Fibroblast of the aortic adventitia (primary cell): ENCODE data around the gene CCDC6. TPM values are rescaled to one million over a fixed set of nuclear protein-coding genes. Genes with fewer than 3 reads are reported as not detected.

Experiments
- DNase-seq: peaks from one replicate; pipeline ENCODE4 v3.0.0-alpha.2; 2010; ENCODE audit warnings: low read depth
- H3K4me3 ChIP-seq: 2 replicates; pipeline ENCODE4 v1.5.1; 2011; ENCODE audit warnings: low read depth, mild to moderate bottlenecking, control low read depth, low read length, moderate library complexity
- CTCF ChIP-seq: IDR thresholded peaks from 2 replicates; pipeline ENCODE4 v1.5.1; 2011; ENCODE audit warnings: mild to moderate bottlenecking, low read length, control low read depth, inconsistent platforms; ENCODE audit not compliant: insufficient read depth
- total RNA-seq: library from RNA; depleted of rRNA; stranded (reverse); fragments of >200 nt; gene quantifications from 2 replicates; pipeline ENCODE4 v1.2.3, GENCODE V29; 2012; ENCODE audit warnings: low replicate concordance

CCDC6 gene
- total RNA-seq, 1 donor, result 44.1 TPM

- TF ChIP-seq CTCF, result no peak
Measured at GRCh38 chr10:59762505-59762904, 143.9 kb downstream of the CCDC6 start.

GRCh38 chr10:59757966-59758365, 148.4 kb downstream of the CCDC6 start:
- no peak for TF ChIP-seq CTCF
- no peak overlapping the region for H3K4me3 ChIP-seq
- DNase-seq, result peak; percentile 61

More at GRCh38 chr10:59762505-59762904, 143.9 kb downstream of the CCDC6 start:
- H3K4me3 ChIP-seq, result no peak overlapping the region
- no peak for DNase-seq

- no peak overlapping the region for H3K4me3 ChIP-seq
- no peak for TF ChIP-seq CTCF
- no peak for DNase-seq
Measured at GRCh38 chr10:59754951-59755350, 151.4 kb downstream of the CCDC6 start.

- no peak for TF ChIP-seq CTCF
- H3K4me3 ChIP-seq, result no peak within 1 kb of the TSS
- no peak for DNase-seq
Measured at GRCh38 chr10:59753267-59753666, 153.1 kb downstream of the CCDC6 start, which contains the start of gene MRLN. Gene MRLN, minus strand, starts transcription at chr10:59753455.

GRCh38 chr10:59752278-59752940, 153.9 kb downstream of the CCDC6 start:
- DNase-seq, result no peak
- no peak overlapping the region for H3K4me3 ChIP-seq
- TF ChIP-seq CTCF, result no peak

- no peak overlapping the region for H3K4me3 ChIP-seq
- DNase-seq, result peak; percentile 35
- TF ChIP-seq CTCF, result no peak
Measured at GRCh38 chr10:59750155-59750945, 156.0 kb downstream of the CCDC6 start.
